Natural killer cell (primary cell): ENCODE results near the gene ORC1. TPM values are rescaled to one million over a fixed set of nuclear protein-coding genes. Genes with fewer than 3 reads are reported as not detected.

Experiments used
- ATAC-seq, 3 donors: fragments of 150-1000 bp in 2 of 3; fragments of 200-7000 bp in 1 of 3; cut with Tn5 transposase; 1 replicate in 1 of 3; 2 replicates in 2 of 3; pipeline ENCODE4 v1.10.0; 2021; ENCODE audit warnings: mild to moderate bottlenecking in 2 of 3, moderate library complexity in 2 of 3
- DNase-seq, 2 donors: peaks; one replicate each; pipeline versions ENCODE4 v3.0.0 to v3.0.0-alpha.2; 2013 to 2021; ENCODE audit warnings: mixed read lengths in 1 of 2
- H3K27ac ChIP-seq: one replicate; pipeline ENCODE4 v1.5.1; 2013; ENCODE audit warnings: mild to moderate bottlenecking, low read length
- H3K27me3 ChIP-seq: one replicate; pipeline ENCODE4 v1.6.1; 2013; ENCODE audit warnings: low read length; ENCODE audit not compliant: control insufficient read depth, insufficient read depth
- H3K36me3 ChIP-seq: one replicate; pipeline ENCODE4 v1.6.1; 2013; ENCODE audit warnings: low read length; ENCODE audit not compliant: control insufficient read depth, insufficient read depth
- H3K4me1 ChIP-seq: one replicate; pipeline ENCODE4 v1.6.1; 2013; ENCODE audit warnings: low read length; ENCODE audit not compliant: control insufficient read depth, insufficient read depth
- H3K4me3 ChIP-seq: one replicate; pipeline ENCODE4 v1.5.1; 2013; ENCODE audit warnings: low read length
- H3K9me3 ChIP-seq: one replicate; pipeline ENCODE4 v1.6.1; 2013; ENCODE audit warnings: low read length; ENCODE audit not compliant: control insufficient read depth, insufficient read depth
- H3K27ac Mint-ChIP-seq, 2 donors: one replicate each; pipeline ENCODE4 v1.8.0; 2022; ENCODE audit warnings: mild to moderate bottlenecking in 2 of 2, mixed read lengths in 2 of 2, moderate library complexity in 1 of 2
- H3K27me3 Mint-ChIP-seq, 2 donors: one replicate each; pipeline ENCODE4 v1.8.0; 2022; ENCODE audit warnings: low read depth in 2 of 2, mixed read lengths in 2 of 2
- H3K36me3 Mint-ChIP-seq: one replicate; pipeline ENCODE4 v1.8.0; 2022; ENCODE audit warnings: mixed read lengths
- H3K4me1 Mint-ChIP-seq, 2 donors: one replicate each; pipeline ENCODE4 v1.8.0; 2022; ENCODE audit warnings: mixed read lengths in 2 of 2
- H3K4me3 Mint-ChIP-seq: one replicate; pipeline ENCODE4 v1.8.0; 2022; ENCODE audit warnings: mild to moderate bottlenecking, moderate library complexity, mixed read lengths
- H3K9me3 Mint-ChIP-seq, 2 donors: one replicate each; pipeline ENCODE4 v1.8.0; 2022; ENCODE audit warnings: mixed read lengths in 2 of 2
- WGBS: methylation state at CpG from one replicate; pipeline ENCODE4 v1.1.7; 2013; ENCODE audit warnings: missing lambda C conversion rate; ENCODE audit not compliant: insufficient coverage; 5-methylcytosine and 5-hydroxymethylcytosine counted together
- intact Hi-C: fragments of 100-400 bp; cut with micrococcal nuclease; formaldehyde crosslinking; loops from one replicate; pipeline ENCODE4 v1.14.2; 2022
- total RNA-seq, 4 donors: library from RNA; stranded (reverse); fragments of 120-200 nt in 1 of 4; gene quantifications; one replicate each; pipeline versions ENCODE4 v1.2.3 to v1.2.4, GENCODE V29; 2013 to 2022
- TF ChIP-seq, protein P1 (sequence below): fragments of 200-600 bp; IDR thresholded peaks from one replicate; pipeline ENCODE4 v1.8.0; 2022; ENCODE audit warnings: antibody characterized with exemption

Gene ORC1
- total RNA-seq, 3 donors from 2014 or later (not counting 1 experiment from before 2014, with no cell fraction given): 1.9 to 2.6 (median 2.1) TPM

DNA sequence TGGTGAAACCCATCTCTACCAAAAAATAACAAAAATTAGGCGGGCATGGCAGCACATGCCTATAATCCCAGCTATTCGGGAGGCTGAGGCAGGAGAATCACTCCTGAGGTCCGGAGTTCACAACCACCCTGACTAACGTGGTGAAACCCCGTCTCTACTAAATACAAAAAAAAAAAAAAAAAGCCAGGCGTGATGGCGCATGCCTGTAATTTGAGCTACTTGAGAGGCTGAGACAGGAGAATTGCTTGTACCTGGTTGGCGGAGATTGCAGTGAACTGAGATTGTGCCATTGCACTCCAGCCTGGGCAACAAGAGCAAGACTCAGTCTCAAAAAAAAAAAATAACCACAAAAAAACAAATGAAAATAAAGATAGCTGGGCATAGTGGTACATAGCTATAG, 80.5 kb downstream of the ORC1 start:
- ATAC-seq (no peak), DNase-seq (no peak)
- H3K4me3 Mint-ChIP-seq: no peak overlapping the region
- H3K9me3 Mint-ChIP-seq: no peaks in the 10 kb centered on the region
- WGBS: 95% methylated on average over 7 of the region's 8 CpGs
- no peaks in the 10 kb centered on the region for H3K36me3 Mint-ChIP-seq
- Histone ChIP-seq H3K4me3 (no peak overlapping the region), H3K27ac (no peak overlapping the region), H3K27me3 (no peaks in the 10 kb centered on the region), H3K36me3 (no peaks in the 10 kb centered on the region), H3K9me3 (no peaks in the 10 kb centered on the region), H3K4me1 (no peaks in the 10 kb centered on the region)
- H3K27me3 Mint-ChIP-seq: peaks cover 0 to 5% of the 10 kb centered on the region in 2 donors
- intact Hi-C loops: no loop called here
- H3K4me1 Mint-ChIP-seq: no peaks in the 10 kb centered on the region
- TF ChIP-seq, protein P1, sequence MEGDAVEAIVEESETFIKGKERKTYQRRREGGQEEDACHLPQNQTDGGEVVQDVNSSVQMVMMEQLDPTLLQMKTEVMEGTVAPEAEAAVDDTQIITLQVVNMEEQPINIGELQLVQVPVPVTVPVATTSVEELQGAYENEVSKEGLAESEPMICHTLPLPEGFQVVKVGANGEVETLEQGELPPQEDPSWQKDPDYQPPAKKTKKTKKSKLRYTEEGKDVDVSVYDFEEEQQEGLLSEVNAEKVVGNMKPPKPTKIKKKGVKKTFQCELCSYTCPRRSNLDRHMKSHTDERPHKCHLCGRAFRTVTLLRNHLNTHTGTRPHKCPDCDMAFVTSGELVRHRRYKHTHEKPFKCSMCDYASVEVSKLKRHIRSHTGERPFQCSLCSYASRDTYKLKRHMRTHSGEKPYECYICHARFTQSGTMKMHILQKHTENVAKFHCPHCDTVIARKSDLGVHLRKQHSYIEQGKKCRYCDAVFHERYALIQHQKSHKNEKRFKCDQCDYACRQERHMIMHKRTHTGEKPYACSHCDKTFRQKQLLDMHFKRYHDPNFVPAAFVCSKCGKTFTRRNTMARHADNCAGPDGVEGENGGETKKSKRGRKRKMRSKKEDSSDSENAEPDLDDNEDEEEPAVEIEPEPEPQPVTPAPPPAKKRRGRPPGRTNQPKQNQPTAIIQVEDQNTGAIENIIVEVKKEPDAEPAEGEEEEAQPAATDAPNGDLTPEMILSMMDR: no peak
- H3K27ac Mint-ChIP-seq: no peak overlapping the region

Other genes starting within 250 kb of the ORC1 start
- 10 to 100 TPM; 61.4 to 78.4 (median 68.8) TPM for gene CC2D1B, start 38.2 kb downstream of the ORC1 start, total RNA-seq
- gene PRPF38A, start 179 bp upstream of the ORC1 start, total RNA-seq: 10 to 100 TPM; 73.9 to 97.2 (median 95.4) TPM
- gene TUT4, start 148.7 kb upstream of the ORC1 start, total RNA-seq: 100 to 1,000 TPM; 124 to 156 (median 125) TPM
- 10 to 100 TPM in 2 of 3 donors, 1 to 10 TPM in 1; 9.7 to 10.6 (median 10.2) TPM for gene GPX7, start 197.9 kb upstream of the ORC1 start, total RNA-seq
- gene SHISAL2A, start 228.7 kb upstream of the ORC1 start, total RNA-seq: 10 to 100 TPM; 14.0 to 31.4 (median 16.2) TPM